MM.1S (cell line): Measurements from ENCODE around the gene SPINDOC.

Source experiments
- DNase-seq: peaks from one replicate; pipeline ENCODE4 v3.0.0-alpha.2; 2015
- H2AFZ ChIP-seq: fragments of 300-600 bp; sonication (generic); 2 replicates; pipeline ENCODE4 v1.6.0; 2016; ENCODE audit warnings: antibody characterized with exemption, low read length
- H3F3A ChIP-seq: fragments of 300-600 bp; sonication (generic); 2 replicates; pipeline ENCODE4 v1.6.1; 2016; ENCODE audit warnings: mild to moderate bottlenecking, antibody characterized with exemption, low read length, moderate library complexity, mixed read lengths; ENCODE audit not compliant: insufficient read depth
- H3K27ac ChIP-seq: fragments of 300-600 bp; sonication (generic); 2 replicates; pipeline ENCODE4 v1.5.1; 2016; ENCODE audit warnings: mild to moderate bottlenecking, low read length
- H3K27me3 ChIP-seq: fragments of 300-600 bp; sonication (generic); replicated peaks from 2 replicates; pipeline ENCODE4 v1.6.0; 2016; ENCODE audit warnings: low read length; ENCODE audit not compliant: insufficient read depth
- H3K36me3 ChIP-seq: fragments of 300-600 bp; sonication (generic); replicated peaks from 2 replicates; pipeline ENCODE4 v1.6.1; 2016; ENCODE audit warnings: mild to moderate bottlenecking, low read length, mixed read lengths; ENCODE audit not compliant: insufficient read depth
- H3K4me1 ChIP-seq: fragments of 300-600 bp; sonication (generic); 2 replicates; pipeline ENCODE4 v1.6.1; 2016; ENCODE audit warnings: low read length, mixed read lengths
- H3K4me2 ChIP-seq: fragments of 300-600 bp; sonication (generic); 2 replicates; pipeline ENCODE4 v1.6.0; 2016; ENCODE audit warnings: low read depth, low read length
- H3K4me3 ChIP-seq: fragments of 300-600 bp; sonication (generic); 2 replicates; pipeline ENCODE4 v1.5.1; 2016; ENCODE audit warnings: low read length, mixed read lengths
- H3K79me2 ChIP-seq: fragments of 300-600 bp; sonication (generic); 2 replicates; pipeline ENCODE4 v1.6.1; 2016; ENCODE audit warnings: mixed run types, low read length, mixed read lengths
- H3K9ac ChIP-seq: fragments of 300-600 bp; sonication (generic); 2 replicates; pipeline ENCODE4 v1.6.1; 2016; ENCODE audit warnings: low read length, mixed read lengths
- H3K9me2 ChIP-seq: fragments of 300-600 bp; sonication (generic); replicated peaks from 2 replicates; pipeline ENCODE4 v1.6.1; 2016; ENCODE audit warnings: mild to moderate bottlenecking, low read length, mixed read lengths; ENCODE audit not compliant: insufficient read depth
- H3K9me3 ChIP-seq: fragments of 300-600 bp; sonication (generic); replicated peaks from 2 replicates; pipeline ENCODE4 v1.6.1; 2016; ENCODE audit warnings: mild to moderate bottlenecking, low read length, mixed read lengths; ENCODE audit not compliant: insufficient read depth
- H4K20me1 ChIP-seq: fragments of 300-600 bp; sonication (generic); 2 replicates; pipeline ENCODE4 v1.6.1; 2016; ENCODE audit warnings: mild to moderate bottlenecking, low read length, moderate library complexity, mixed read lengths; ENCODE audit not compliant: insufficient read depth
- CTCF ChIP-seq: fragments of 300-600 bp; sonication (generic); IDR thresholded peaks from 2 replicates; pipeline ENCODE4 v1.5.1; 2016; ENCODE audit warnings: antibody characterized with exemption, low read length, mixed read lengths
- EZH2 ChIP-seq: fragments of 300-600 bp; sonication (generic); optimal IDR thresholded peaks from 2 replicates; pipeline ENCODE3; 2017; ENCODE audit warnings: low read depth, mild to moderate bottlenecking, antibody characterized with exemption, low read length, mixed read lengths
- EZH2phosphoT487 ChIP-seq: fragments of 300-600 bp; sonication (generic); IDR thresholded peaks from 2 replicates; pipeline ENCODE4 v1.6.1; 2018; ENCODE audit warnings: antibody characterized with exemption, low read length

Gene SPINDOC

DNA sequence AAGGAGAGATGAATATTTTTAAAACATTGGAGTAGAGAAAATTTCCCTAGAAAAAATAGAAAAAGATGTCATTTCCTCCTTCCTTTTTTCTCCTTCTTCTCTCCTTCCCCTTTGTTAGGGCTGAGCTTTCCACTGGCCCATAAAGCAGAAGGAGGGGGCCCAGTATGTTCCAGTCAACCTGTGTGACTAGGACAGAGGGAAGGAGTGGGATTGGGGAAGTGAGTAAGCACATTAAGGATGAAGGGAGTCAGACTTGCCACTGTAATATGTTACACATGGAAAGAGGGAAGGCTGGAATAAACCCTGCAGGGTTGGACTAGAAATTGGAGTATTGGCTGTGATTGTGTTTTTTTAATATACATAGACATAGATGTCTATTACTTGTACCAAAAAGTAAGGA lies 20.1 kb upstream of the SPINDOC start:
- Histone ChIP-seq H3K36me3 (no peaks in the 10 kb centered on the region), H3K9me2 (no peaks in the 10 kb centered on the region), H3K27me3 (no peaks in the 10 kb centered on the region), H4K20me1 (no peaks in the 10 kb centered on the region), H3K4me2 (no peak overlapping the region), H3F3A (no peaks in the 10 kb centered on the region), H3K4me3 (no peak overlapping the region), H3K27ac (no peak overlapping the region), H3K4me1 (no peaks in the 10 kb centered on the region), H3K9ac (no peak overlapping the region), H2AFZ (no peak overlapping the region), H3K79me2 (no peaks in the 10 kb centered on the region), H3K9me3 (no peaks in the 10 kb centered on the region)
- DNase-seq, result no peak
- TF ChIP-seq CTCF (no peak), EZH2 (no peak), EZH2phosphoT487 (no peak)

DNA sequence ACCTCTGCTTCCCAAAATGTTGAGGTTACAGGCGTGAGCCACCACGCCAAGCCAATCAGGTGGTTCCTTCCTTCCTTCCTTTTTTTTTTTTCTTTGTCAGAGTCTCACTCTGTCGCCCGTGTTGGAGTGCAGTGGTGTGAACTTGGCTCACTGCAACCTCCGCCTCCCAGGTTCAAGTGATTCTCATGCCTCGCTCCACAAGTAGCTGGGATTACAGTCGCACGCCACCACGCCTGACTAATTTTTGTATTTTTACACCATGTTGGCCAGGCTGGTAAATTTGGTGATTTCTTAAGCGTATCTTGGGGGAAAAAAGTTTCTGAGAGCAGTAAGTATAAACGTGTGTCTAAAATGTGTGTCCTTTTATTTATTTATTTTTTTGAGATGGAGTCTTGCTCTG lies 18.2 kb upstream of the SPINDOC start:
- Histone ChIP-seq H4K20me1 (no peaks in the 10 kb centered on the region), H3K4me1 (no peaks in the 10 kb centered on the region), H3K4me3 (no peak overlapping the region), H3K9ac (no peak overlapping the region), H3K4me2 (no peak overlapping the region), H3K9me2 (no peaks in the 10 kb centered on the region), H3K79me2 (no peaks in the 10 kb centered on the region), H3K36me3 (no peaks in the 10 kb centered on the region), H3K9me3 (no peaks in the 10 kb centered on the region), H2AFZ (no peak overlapping the region), H3K27ac (no peak overlapping the region), H3F3A (no peaks in the 10 kb centered on the region), H3K27me3 (no peaks in the 10 kb centered on the region)
- no peak for TF ChIP-seq EZH2
- TF ChIP-seq CTCF, result no peak
- TF ChIP-seq EZH2phosphoT487, result no peak
- DNase-seq, result no peak

DNA sequence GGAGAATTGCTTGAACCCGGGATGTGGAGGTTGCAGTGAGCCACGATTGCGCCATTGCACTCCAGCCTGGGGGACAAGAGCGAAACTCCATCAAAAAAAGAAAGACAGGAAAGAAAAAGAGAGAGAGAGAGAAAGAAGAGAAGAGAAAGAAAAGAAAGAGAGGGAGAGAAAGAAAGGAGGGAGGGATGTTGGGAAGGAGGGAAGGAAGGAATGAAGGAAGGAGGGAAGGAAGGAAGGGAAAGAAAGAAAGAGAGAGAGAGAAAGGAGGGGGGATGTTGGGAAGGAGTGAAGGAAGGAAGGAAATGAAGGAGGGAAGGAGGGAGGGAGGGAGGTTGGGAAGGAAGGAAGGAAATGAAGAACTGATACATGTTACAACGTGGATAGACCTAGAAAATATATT lies 12.3 kb upstream of the SPINDOC start:
- Histone ChIP-seq H3K4me3 (no peak overlapping the region), H3K4me2 (no peak overlapping the region), H3F3A (no peaks in the 10 kb centered on the region), H3K27me3 (no peaks in the 10 kb centered on the region), H3K9ac (no peak overlapping the region), H2AFZ (no peak overlapping the region), H3K9me2 (no peaks in the 10 kb centered on the region), H3K27ac (no peak overlapping the region), H3K36me3 (no peaks in the 10 kb centered on the region), H3K4me1 (no peaks in the 10 kb centered on the region), H4K20me1 (no peaks in the 10 kb centered on the region), H3K9me3 (no peaks in the 10 kb centered on the region), H3K79me2 (no peaks in the 10 kb centered on the region)
- TF ChIP-seq EZH2, result no peak
- no peak for TF ChIP-seq EZH2phosphoT487
- no peak for TF ChIP-seq CTCF
- no peak for DNase-seq
